Trophoblast cell (in vitro differentiated cells and primary cell): ENCODE results near the gene CFAP157.

Source experiments
- DNase-seq, 2 donors: peaks; one replicate each; pipeline ENCODE4 v3.0.0-alpha.2; 2016
- H2AFZ ChIP-seq: 2 replicates; pipeline ENCODE4 v1.6.1; 2013; ENCODE audit warnings: low read length, moderate library complexity, mild to moderate bottlenecking; ENCODE audit not compliant: insufficient read depth, poor library complexity
- H2AK5ac ChIP-seq: 2 replicates; pipeline ENCODE4 v1.6.1; 2013; ENCODE audit warnings: mild to moderate bottlenecking, low read length
- H2BK120ac ChIP-seq: 2 replicates; pipeline ENCODE4 v1.6.1; 2013; ENCODE audit warnings: low read length, mild to moderate bottlenecking, moderate library complexity; ENCODE audit not compliant: insufficient read depth, poor library complexity
- H2BK12ac ChIP-seq: 2 replicates; pipeline ENCODE4 v1.6.1; 2013; ENCODE audit warnings: mild to moderate bottlenecking, low read length, moderate library complexity
- H2BK5ac ChIP-seq: 2 replicates; pipeline ENCODE4 v1.6.1; 2013; ENCODE audit warnings: low read length, low read depth, moderate library complexity, mild to moderate bottlenecking; ENCODE audit not compliant: poor library complexity
- H3K14ac ChIP-seq: 2 replicates; pipeline ENCODE4 v1.6.1; 2013; ENCODE audit warnings: mild to moderate bottlenecking, low read length
- H3K18ac ChIP-seq: 2 replicates; pipeline ENCODE4 v1.6.1; 2013; ENCODE audit warnings: mild to moderate bottlenecking, low read length
- H3K23ac ChIP-seq: 2 replicates; pipeline ENCODE4 v1.6.1; 2013; ENCODE audit warnings: low read length
- H3K27ac ChIP-seq: 2 replicates; pipeline ENCODE4 v1.5.1; 2013; ENCODE audit warnings: low read depth, mild to moderate bottlenecking, inconsistent platforms, low read length, moderate library complexity
- H3K27me3 ChIP-seq: 2 replicates; pipeline ENCODE4 v1.6.1; 2013; ENCODE audit warnings: inconsistent platforms, mild to moderate bottlenecking, low read length, moderate library complexity; ENCODE audit not compliant: insufficient read depth
- H3K36me3 ChIP-seq, 2 experiments: 1 replicate in 1 of 2; 2 replicates in 1 of 2; pipeline ENCODE4 v1.6.1; 2013; ENCODE audit warnings: low read length in 2 of 2, mild to moderate bottlenecking in 2 of 2, moderate library complexity in 1 of 2; ENCODE audit not compliant: insufficient read depth in 2 of 2, control insufficient read depth in 1 of 2
- H3K4ac ChIP-seq: 2 replicates; pipeline ENCODE4 v1.6.1; 2013; ENCODE audit warnings: low read depth, mild to moderate bottlenecking, low read length, moderate library complexity
- H3K4me1 ChIP-seq, 2 experiments: 1 replicate in 1 of 2; 2 replicates in 1 of 2; pipeline ENCODE4 v1.6.1; 2013; ENCODE audit warnings: low read length in 2 of 2, mild to moderate bottlenecking in 2 of 2, moderate library complexity in 1 of 2; ENCODE audit not compliant: insufficient read depth in 2 of 2, control insufficient read depth in 1 of 2
- H3K4me2 ChIP-seq: 2 replicates; pipeline ENCODE4 v1.6.1; 2013; ENCODE audit warnings: inconsistent platforms, mild to moderate bottlenecking, low read length, moderate library complexity
- H3K4me3 ChIP-seq: 2 replicates; pipeline ENCODE4 v1.5.1; 2013; ENCODE audit warnings: mild to moderate bottlenecking, low read depth, low read length, inconsistent platforms
- H3K79me1 ChIP-seq: one replicate; pipeline ENCODE4 v1.6.1; 2013; ENCODE audit warnings: low read length
- H3K79me2 ChIP-seq: 2 replicates; pipeline ENCODE4 v1.6.1; 2013; ENCODE audit warnings: low read length, mild to moderate bottlenecking; ENCODE audit not compliant: control insufficient read depth, insufficient read depth, poor library complexity
- H3K9ac ChIP-seq: 2 replicates; pipeline ENCODE4 v1.6.1; 2013; ENCODE audit warnings: mild to moderate bottlenecking, low read length
- H3K9me3 ChIP-seq: 2 replicates; pipeline ENCODE4 v1.6.1; 2013; ENCODE audit warnings: low read depth, mild to moderate bottlenecking, control low read depth, inconsistent platforms, low read length; ENCODE audit not compliant: insufficient read depth
- H4K12ac ChIP-seq: 2 replicates; pipeline ENCODE4 v1.6.1; 2013; ENCODE audit warnings: low read depth, mild to moderate bottlenecking, low read length, moderate library complexity
- H4K8ac ChIP-seq: 2 replicates; pipeline ENCODE4 v1.6.1; 2013; ENCODE audit warnings: low read depth, mild to moderate bottlenecking, low read length, moderate library complexity
- H4K91ac ChIP-seq: one replicate; pipeline ENCODE4 v1.6.1; 2013; ENCODE audit warnings: low read depth, mild to moderate bottlenecking, low read length, moderate library complexity
- WGBS: extraction: QIAGEN DNeasy Blood & Tissue Kit; methylation state at CpG from one replicate; pipeline ENCODE4 v1.1.7; 2013; ENCODE audit warnings: missing lambda C conversion rate; ENCODE audit not compliant: insufficient read length, insufficient coverage; ENCODE audit errors: extremely low coverage; 5-methylcytosine and 5-hydroxymethylcytosine counted together

The CFAP157 gene

DNA sequence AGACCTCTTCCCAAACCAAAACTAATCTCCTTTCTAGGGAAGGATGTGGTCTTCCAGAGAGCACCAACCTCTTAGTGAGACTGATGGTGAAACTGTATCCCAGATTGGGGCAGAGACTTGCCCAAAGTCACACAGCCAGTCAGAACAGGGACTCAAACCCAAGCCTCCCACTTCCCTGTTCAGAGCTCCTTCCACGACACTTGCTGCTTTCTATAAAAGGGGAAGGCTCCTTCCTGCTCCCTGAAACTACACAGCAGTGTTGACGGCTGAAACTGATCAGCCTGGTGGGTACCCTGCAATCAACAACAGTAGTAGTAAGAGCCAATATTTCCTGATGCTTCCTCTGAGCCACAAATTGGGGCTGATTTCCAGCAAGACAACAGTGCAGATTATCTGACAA is 26.8 kb downstream of the CFAP157 start:
- Histone ChIP-seq H2AK5ac (no peak overlapping the region), H3K9ac (no peak overlapping the region), H3K9me3 (no peaks in the 10 kb centered on the region), H3K18ac (no peak overlapping the region), H3K23ac (no peak overlapping the region), H2BK5ac (no peak overlapping the region), H3K4me3 (no peak overlapping the region), H3K4me2 (no peak overlapping the region), H3K4ac (no peak overlapping the region), H3K4me1 (peaks cover 4 to 5% of the 10 kb centered on the region in 2 experiments), H3K79me1 (peaks cover 6% of the 10 kb centered on the region), H3K14ac (no peak overlapping the region), H4K8ac (no peak overlapping the region), H2AFZ (no peak overlapping the region), H4K91ac (no peak overlapping the region), H3K36me3 (no peaks in the 10 kb centered on the region), H2BK12ac (no peak overlapping the region), H3K27me3 (no peaks in the 10 kb centered on the region), H3K79me2 (peaks cover 2% of the 10 kb centered on the region), H3K27ac (no peak overlapping the region), H2BK120ac (no peak overlapping the region), H4K12ac (no peak overlapping the region)
- DNase-seq: no peak
- no CpG with 5 or more reads among the region's 2 CpGs for WGBS

DNA sequence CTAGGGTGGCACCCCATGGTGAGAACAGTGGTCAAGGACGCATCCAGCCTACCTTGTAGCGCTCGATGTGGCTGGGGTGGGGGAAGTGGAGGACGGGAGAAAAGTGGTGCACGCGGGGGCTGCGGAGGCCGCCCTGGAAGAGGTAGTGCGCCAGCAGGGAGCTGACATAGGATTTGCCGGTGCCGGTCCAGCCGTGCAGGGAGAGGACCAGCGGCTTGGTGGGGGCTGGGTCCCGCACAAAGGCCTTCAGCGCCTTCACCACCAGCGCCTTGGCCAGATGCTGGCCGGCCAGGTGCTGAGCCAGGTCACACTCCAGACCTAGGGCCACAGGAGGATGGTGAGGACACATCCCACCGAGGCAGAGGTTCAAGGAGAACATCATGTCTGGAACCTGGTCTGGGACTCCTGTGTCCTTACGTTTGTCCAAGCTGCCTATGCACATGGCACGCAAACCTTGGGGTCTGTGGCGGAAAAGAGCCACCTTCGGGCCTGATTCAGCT is 27.5 kb downstream of the CFAP157 start:
- peak overlapping the region; percentile 53 for H2AFZ ChIP-seq
- no CpG with 5 or more reads among the region's 22 CpGs for WGBS

DNA sequence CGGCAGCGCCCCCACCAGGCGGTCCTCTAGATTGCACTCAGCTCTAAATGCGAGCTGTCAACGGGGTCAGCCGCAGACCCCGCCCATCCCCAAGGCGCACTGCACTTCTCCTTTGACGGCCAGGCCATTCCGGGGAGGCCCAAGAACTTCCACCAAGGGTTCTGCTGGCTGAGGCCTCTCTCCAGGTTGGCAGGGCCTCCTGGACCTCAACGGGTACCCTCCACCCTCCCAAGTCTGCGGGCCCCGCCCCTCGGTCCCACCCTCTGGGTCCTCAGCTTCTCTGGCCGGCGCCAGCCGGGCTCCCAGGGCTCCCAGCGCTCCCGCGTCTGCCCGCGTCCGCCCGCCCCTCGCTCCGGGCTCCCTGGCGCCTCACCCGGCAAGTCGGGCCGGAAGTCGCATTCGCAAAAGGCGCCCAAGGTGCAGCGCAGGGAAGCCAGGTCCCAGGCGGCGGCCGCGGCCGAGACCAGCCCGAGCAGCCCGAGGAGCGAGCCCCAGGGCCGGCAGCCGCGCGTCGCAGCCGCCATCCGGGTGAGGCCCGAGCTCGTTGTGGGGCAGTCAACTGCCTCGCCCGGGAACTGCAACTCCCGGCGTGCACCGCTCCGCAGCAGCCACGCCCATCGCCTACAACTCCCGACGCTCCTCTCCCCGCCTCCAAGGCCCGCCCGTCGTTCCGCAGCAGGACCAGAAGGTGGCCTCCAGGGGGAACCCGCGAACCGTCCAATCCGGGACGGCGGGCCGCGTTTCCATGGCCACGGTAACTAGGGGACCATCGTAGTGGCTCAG is 28.1 kb downstream of the CFAP157 start, which contains the start of gene TOR2A:
TSS of gene TOR2A (minus strand) at position 548 of the 783 bp plus-strand sequence. CDS start at position 524, 24 bp downstream.
- no CpG with 5 or more reads among the region's 76 CpGs for WGBS
- Histone ChIP-seq H4K12ac (peak within 1 kb of the TSS; percentile 78), H3K23ac (no peak within 1 kb of the TSS)

More for the DNA sequence above, 27.5 kb downstream of the CFAP157 start:
- DNase-seq: no peak
- H3K23ac ChIP-seq: no peak overlapping the region
- H3K79me2 ChIP-seq: peaks cover 2% of the 10 kb centered on the region
- no peak overlapping the region for H3K27ac ChIP-seq
- H4K91ac ChIP-seq: no peak overlapping the region
- H4K8ac ChIP-seq: peak overlapping the region; percentile 1
- no peak overlapping the region for H2BK120ac ChIP-seq
- H3K4me1 ChIP-seq: peaks cover 4 to 5% of the 10 kb centered on the region in 2 experiments
- no peak overlapping the region for H3K18ac ChIP-seq
- no peak overlapping the region for H3K4ac ChIP-seq
- H3K4me3 ChIP-seq: no peak overlapping the region
- H3K14ac ChIP-seq: peak overlapping the region; percentile 19
- H3K9ac ChIP-seq: no peak overlapping the region
- no peaks in the 10 kb centered on the region for H3K9me3 ChIP-seq
- H3K36me3 ChIP-seq: no peaks in the 10 kb centered on the region
- no peak overlapping the region for H2BK5ac ChIP-seq
- peak overlapping the region; percentile 78 for H4K12ac ChIP-seq
- peak overlapping the region; percentile 79 for H2BK12ac ChIP-seq
- H3K4me2 ChIP-seq: peak overlapping the region; percentile 86
- H3K79me1 ChIP-seq: peaks cover 6% of the 10 kb centered on the region
- no peaks in the 10 kb centered on the region for H3K27me3 ChIP-seq
- peak overlapping the region; percentile 55 for H2AK5ac ChIP-seq

GRCh38 chr9:127735530-127736185 is 28.9 kb downstream of the CFAP157 start:
- Histone ChIP-seq H3K18ac (no peak overlapping the region), H3K4me3 (no peak overlapping the region), H4K8ac (no peak overlapping the region), H2BK120ac (no peak overlapping the region), H2BK12ac (no peak overlapping the region), H3K9ac (no peak overlapping the region), H4K12ac (no peak overlapping the region), H3K27me3 (no peaks in the 10 kb centered on the region), H3K36me3 (no peaks in the 10 kb centered on the region), H2AK5ac (no peak overlapping the region), H4K91ac (no peak overlapping the region), H2AFZ (no peak overlapping the region), H2BK5ac (no peak overlapping the region), H3K27ac (no peak overlapping the region), H3K79me2 (peaks cover 2% of the 10 kb centered on the region), H3K4me2 (no peak overlapping the region), H3K14ac (no peak overlapping the region), H3K79me1 (peaks cover 6% of the 10 kb centered on the region), H3K4ac (no peak overlapping the region), H3K9me3 (no peaks in the 10 kb centered on the region), H3K4me1 (peaks cover 5 to 6% of the 10 kb centered on the region in 2 experiments), H3K23ac (no peak overlapping the region)
- no CpG with 5 or more reads among the region's 15 CpGs for WGBS
- DNase-seq: no peak

More for the DNA sequence above, 28.1 kb downstream of the CFAP157 start, which contains the start of gene TOR2A:
- H3K79me1 ChIP-seq: peaks cover 6% of the 10 kb centered on the region
- peak within 1 kb of the TSS; percentile 92 for H2AFZ ChIP-seq
- peaks cover 4 to 5% of the 10 kb centered on the region in 2 experiments for H3K4me1 ChIP-seq
- peak within 1 kb of the TSS; percentile 91 for H2BK5ac ChIP-seq
- H3K9me3 ChIP-seq: no peaks in the 10 kb centered on the region
- peak within 1 kb of the TSS; percentile 82 for H3K18ac ChIP-seq
- peak within 1 kb of the TSS; percentile 74 for H3K27ac ChIP-seq
- H4K91ac ChIP-seq: peak within 1 kb of the TSS; percentile 94
- peak within 1 kb of the TSS; percentile 82 for H3K9ac ChIP-seq
- H2BK12ac ChIP-seq: peak within 1 kb of the TSS; percentile 79
- peak within 1 kb of the TSS; percentile 87 for H3K4me3 ChIP-seq
- H3K79me2 ChIP-seq: peaks cover 2% of the 10 kb centered on the region
- H2AK5ac ChIP-seq: peak within 1 kb of the TSS; percentile 55
- H2BK120ac ChIP-seq: peak within 1 kb of the TSS; percentile 82
- no peaks in the 10 kb centered on the region for H3K36me3 ChIP-seq
- peak within 1 kb of the TSS; percentile 90 for H4K8ac ChIP-seq
- H3K14ac ChIP-seq: peak within 1 kb of the TSS; percentile 90
- peak within 1 kb of the TSS; percentile 49 for H3K4ac ChIP-seq
- peak within 1 kb of the TSS; percentile 86 for H3K4me2 ChIP-seq
- DNase-seq: peak; percentile 97 to 99
- no peaks in the 10 kb centered on the region for H3K27me3 ChIP-seq
